ENCODE measurements around the gene UGT1A5. TPM values are rescaled to one million over a fixed set of nuclear protein-coding genes. Genes with fewer than 3 reads are reported as not detected.

Gene UGT1A5
- total and polyA plus RNA-seq, 2 of the 4 experiments (the other 2 are of a cell fraction) = not detected

DNA sequence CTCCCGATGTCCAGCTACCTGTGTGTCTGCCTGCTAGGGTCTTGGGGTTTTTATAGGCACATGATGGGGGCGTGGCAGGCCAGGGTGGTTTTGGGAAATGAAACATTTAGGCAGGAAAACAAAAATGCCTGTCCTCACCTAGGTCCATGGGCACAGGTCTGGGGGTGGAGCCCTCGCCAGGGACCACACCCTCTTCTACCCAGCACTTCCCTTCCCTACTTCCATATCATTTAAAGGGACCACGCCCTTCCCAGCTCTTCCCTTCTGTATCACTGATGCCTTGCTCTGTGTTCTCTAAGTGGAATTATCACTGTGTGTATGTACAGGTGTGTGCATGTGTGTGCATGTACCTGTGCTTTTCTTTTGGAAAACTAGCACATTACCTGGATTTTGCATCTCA is 53.7 kb downstream of the UGT1A5 start:
- Histone ChIP-seq H2AFZ (replicated peaks; ENCODE audit: low read length, poor library complexity) (no peak overlapping the region), H3K4me1 (ENCODE audit: control insufficient read depth, insufficient read depth, low read length) (peaks cover 12% of the 10 kb centered on the region), H3K4me3 (ENCODE audit: insufficient read depth, low read depth, low read length) (no peak overlapping the region), H3K27ac (ENCODE audit: insufficient read depth, low read length) (no peak overlapping the region), H4K5ac (ENCODE audit: low read depth, low read length) (no peak overlapping the region), H2BK15ac (ENCODE audit: low read depth, low read length) (peak overlapping the region; percentile 67; the same call in 1 of the 3 replicates), H2BK5ac (ENCODE audit: low read depth, low read length, poor library complexity, severe bottlenecking) (no peak overlapping the region), H3K27me3 (ENCODE audit: control insufficient read depth, insufficient read depth, low read length) (no peaks in the 10 kb centered on the region), H3K9ac (ENCODE audit: low read depth, low read length) (no peak overlapping the region), H3K9me3 (ENCODE audit: control insufficient read depth, insufficient read depth, low read length) (no peaks in the 10 kb centered on the region), H4K91ac (ENCODE audit: insufficient read depth, low read depth, low read length) (0 out of 2 replicates have a peak overlapping the region, but pooled peaks have one; percentile 21), H3K36me3 (ENCODE audit: control insufficient read depth, insufficient read depth, low read length) (no peaks in the 10 kb centered on the region), H4K8ac (ENCODE audit: low read depth in 2 of 2, low read length in 2 of 2) (0 out of 4 replicates have a peak overlapping the region, but pooled peaks of 1 of the 2 experiments have one; percentile 39), H2BK120ac (ENCODE audit: low read depth, low read length) (no peak overlapping the region; the same call in 1 of the 2 replicates), H2AK9ac (replicated peaks; ENCODE audit: low read depth, low read length, poor library complexity) (no peak overlapping the region), H2AK5ac (ENCODE audit: low read depth, low read length) (peak overlapping the region; percentile 67), H3K4me2 (ENCODE audit: low read depth, low read length) (no peak overlapping the region), H3K14ac (replicated peaks; ENCODE audit: low read depth, low read length) (no peak overlapping the region), H2BK20ac (ENCODE audit: low read depth, low read length) (no peak overlapping the region), H3K9me1 (ENCODE audit: insufficient read depth, low read length) (0 out of 2 replicates have a peak, but pooled peaks cover 5% of the 10 kb centered on the region), H3K4ac (ENCODE audit: low read depth, low read length) (0 out of 2 replicates have a peak overlapping the region, but pooled peaks have one; percentile 24), H4K20me1 (ENCODE audit: insufficient read depth, low read length) (no peaks in the 10 kb centered on the region), H3K79me1 (ENCODE audit: low read depth in 1 of 2, low read length in 2 of 2) (no peaks in the 10 kb centered on the region), H3K23ac (ENCODE audit: low read depth, low read length) (no peak overlapping the region), H3K56ac (ENCODE audit: extremely low read depth, insufficient read depth, low read length) (no peak overlapping the region), H3K18ac (ENCODE audit: low read depth, low read length) (no peak overlapping the region)
- no TSS peak for BruUV-seq (replicated peaks)
- intact Hi-C loops (cut with micrococcal nuclease) = no loop called here
- POLR2A ChIA-PET (ENCODE audit: unreplicated experiment) = interaction anchor here (0.6 kb wide), 1 partner anchor 201 kb away, joined by 4 read pairs; no protein-coding TSS in a partner anchor
- CTCF ChIA-PET = no interaction called here
- in situ Hi-C loops (cut with MboI; ENCODE audit: low sequenced_read_pairs) = no loop called here
- WGBS, 2 experiments (ENCODE audit: extremely low coverage in 2 of 2, insufficient read length in 1 of 2) = no CpG with 5 or more reads among the region's 4 CpGs
- DNase-seq (no peak), ATAC-seq (ENCODE audit: low read depth) (no peak)
- dilution Hi-C loops (cut with HindIII; ENCODE audit: low sequenced_read_pairs, unreplicated experiment) = no loop called here
- TF ChIP-seq, protein P1, sequence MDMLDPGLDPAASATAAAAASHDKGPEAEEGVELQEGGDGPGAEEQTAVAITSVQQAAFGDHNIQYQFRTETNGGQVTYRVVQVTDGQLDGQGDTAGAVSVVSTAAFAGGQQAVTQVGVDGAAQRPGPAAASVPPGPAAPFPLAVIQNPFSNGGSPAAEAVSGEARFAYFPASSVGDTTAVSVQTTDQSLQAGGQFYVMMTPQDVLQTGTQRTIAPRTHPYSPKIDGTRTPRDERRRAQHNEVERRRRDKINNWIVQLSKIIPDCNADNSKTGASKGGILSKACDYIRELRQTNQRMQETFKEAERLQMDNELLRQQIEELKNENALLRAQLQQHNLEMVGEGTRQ (IDR thresholded peaks at IDR 0.05; ENCODE audit: low read depth, low read length) = no peak
- TF ChIP-seq FOS (IDR thresholded peaks at IDR 0.05; ENCODE audit: low read depth, low read length) = no peak
- no peak for TF ChIP-seq CHD1 (IDR thresholded peaks at IDR 0.05; ENCODE audit: low read depth, low read length)
